ENCODE measurements around the gene ADNP. TPM values are rescaled to one million over a fixed set of nuclear protein-coding genes. Genes with fewer than 3 reads are reported as not detected.

The ADNP gene
- total RNA-seq, 1 experiment from 2014 or later = 16.5 TPM

DNA sequence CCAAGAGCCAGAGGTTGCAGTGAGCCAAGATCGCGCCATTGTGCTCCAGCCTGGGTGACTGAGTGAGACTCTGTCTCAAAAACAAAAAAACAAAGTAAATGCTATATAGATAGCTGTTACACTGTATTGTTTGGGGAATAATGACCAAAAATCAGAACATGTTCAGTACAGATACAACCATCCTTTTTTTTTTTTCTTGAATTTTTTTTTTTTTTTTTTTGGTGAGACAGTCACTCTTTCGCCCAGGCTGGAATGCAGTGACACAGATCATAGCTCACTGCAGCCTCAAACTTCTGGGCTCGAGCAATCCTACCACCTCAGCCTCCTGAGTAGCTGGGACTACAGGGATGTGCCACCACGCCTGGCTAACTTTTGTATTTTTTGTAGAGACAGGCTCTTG lies 72.7 kb downstream of the ADNP start:
- in situ Hi-C loops (cut with HindIII; ENCODE audit: low sequenced_read_pairs) = no loop called here

DNA sequence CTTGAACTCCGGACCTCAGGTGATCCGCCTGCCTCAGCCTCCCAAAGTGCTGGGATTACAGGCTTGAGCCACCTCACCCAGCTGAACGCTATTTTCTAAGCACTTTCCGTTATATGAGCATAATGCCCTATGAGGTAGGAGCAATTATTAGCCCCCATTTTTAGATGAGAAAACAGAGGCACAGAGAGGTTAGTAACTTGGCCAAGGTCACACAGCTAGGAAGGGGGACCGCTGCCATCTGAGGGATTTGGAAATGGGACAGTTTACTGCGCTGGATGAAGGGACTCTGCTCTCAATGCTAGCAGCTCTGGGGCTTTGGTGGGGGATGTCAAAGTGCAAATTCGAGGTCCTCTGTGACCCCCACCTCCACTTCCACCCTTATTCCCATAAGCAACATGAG lies 73.9 kb downstream of the ADNP start:
- no peak for DNase-seq (ENCODE audit: low spot score)
- in situ Hi-C loops (cut with HindIII; ENCODE audit: low sequenced_read_pairs) = no loop called here

More for the DNA sequence above, 72.7 kb downstream of the ADNP start:
- no peak for DNase-seq (ENCODE audit: low spot score)

DNA sequence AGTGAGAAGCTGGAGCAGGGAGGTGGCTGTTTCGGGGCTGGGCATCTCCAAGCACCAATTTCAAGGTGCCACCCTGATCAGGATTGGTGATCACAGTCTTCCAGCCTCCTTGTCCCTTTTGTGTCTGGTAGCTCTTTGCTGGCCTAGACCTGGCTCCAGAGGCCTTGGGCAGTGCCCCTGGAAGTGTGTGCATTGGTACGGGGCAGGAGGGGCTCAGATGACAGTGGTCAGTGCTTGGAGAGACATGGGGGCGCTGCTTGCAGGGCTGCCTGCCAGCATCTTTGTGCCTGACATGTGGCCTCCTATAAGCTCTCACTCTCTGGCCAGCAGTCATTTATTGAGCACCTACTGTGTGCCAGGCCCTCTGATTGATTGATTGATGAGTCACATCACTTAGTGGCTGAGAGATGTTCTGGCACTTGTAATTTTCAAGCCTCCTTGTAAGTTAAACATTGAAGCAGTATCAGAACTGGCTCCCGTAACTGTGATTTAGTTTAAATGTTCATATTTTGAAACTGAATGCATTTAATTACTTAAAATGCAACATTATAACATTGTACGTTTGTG lies 74.7 kb downstream of the ADNP start:
- in situ Hi-C loops (cut with HindIII; ENCODE audit: low sequenced_read_pairs) = no loop called here
- DNase-seq (ENCODE audit: low spot score) = no peak

DNA sequence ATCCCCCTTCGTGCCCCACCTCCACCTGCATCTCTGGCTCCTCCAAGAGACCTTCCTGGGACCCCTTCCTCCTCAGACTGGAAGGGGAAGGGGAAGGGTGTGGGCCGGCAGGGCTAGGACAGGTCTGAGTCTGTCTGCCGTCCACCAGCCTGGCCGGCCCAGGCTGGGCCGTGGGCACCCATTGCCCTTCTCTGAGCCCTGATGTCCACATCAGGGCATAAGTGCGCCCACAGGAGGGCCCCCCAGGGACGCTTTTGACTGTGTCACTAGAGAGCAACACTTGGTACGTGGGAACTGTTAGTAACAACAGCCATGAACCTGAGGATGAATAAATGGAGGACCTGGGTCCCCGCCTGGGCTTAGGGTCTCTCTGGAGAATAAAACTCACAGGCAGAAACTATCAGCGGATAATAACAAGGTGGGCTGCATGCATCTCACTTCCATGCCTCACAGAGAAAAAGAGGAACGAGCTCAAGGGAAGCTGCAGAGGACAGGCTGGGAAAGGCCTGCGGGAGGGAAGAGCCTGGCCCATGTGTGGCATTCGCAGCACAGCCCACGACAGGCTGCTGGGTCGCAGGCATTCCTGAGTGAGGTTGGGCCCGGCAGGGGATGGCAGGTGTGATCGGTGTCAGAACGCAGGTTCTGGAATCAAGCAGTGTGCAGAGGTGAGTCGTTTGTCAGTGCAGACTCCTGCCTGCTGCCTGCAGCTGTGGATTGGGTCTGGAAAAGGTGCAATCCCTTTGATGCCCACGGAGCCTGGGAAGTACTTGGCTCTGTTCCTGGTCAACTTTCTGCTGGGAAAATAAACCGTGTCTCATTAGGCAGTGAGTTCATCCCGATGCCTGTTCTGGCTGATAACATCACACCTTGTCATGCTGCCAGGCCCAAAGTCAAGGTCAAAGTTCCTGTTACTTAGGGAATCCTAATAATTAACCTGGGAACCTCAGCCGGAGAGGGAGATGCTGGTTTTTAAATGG lies 75.5 kb downstream of the ADNP start:
- DNase-seq (ENCODE audit: low spot score) = no peak
- in situ Hi-C loops (cut with HindIII; ENCODE audit: low sequenced_read_pairs) = no loop called here

DNA sequence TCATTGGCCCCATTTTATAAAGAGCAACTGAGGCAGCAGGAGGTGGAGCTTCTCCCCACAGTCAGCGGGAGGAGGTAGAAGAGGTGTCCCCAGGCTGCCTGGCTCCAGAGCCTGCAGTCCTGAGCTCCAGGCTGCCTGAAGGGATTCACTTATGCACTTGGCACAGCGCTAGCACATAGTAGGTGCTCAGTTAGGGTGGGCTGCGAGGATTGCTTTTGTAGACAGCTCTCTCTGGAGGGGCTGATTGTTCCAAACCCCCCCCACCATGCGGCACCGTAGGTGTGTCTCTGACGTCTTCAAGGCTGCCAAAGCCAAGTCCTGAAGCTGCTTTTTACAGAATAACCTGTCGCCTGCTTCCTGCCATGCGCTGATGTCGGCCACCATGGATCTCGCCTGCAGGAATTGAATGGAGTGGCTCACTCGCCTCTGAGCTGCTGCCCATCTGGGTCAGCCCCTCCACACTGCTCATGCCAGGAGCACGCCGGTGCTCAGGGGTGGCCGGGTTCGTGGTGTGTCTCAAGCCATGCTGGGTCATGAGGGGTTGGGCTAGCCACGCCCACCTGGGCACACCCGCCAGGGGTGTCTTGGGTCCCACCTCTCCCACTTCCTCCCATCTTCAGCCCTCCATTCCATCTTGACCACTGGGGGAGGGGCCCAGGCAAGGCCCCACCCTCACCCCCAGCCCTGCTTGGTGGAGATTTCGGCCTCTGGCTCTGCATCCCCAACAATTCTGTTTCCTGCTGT lies 76.6 kb downstream of the ADNP start:
- no peak for DNase-seq (ENCODE audit: low spot score)
- in situ Hi-C loops (cut with HindIII; ENCODE audit: low sequenced_read_pairs) = no loop called here

DNA sequence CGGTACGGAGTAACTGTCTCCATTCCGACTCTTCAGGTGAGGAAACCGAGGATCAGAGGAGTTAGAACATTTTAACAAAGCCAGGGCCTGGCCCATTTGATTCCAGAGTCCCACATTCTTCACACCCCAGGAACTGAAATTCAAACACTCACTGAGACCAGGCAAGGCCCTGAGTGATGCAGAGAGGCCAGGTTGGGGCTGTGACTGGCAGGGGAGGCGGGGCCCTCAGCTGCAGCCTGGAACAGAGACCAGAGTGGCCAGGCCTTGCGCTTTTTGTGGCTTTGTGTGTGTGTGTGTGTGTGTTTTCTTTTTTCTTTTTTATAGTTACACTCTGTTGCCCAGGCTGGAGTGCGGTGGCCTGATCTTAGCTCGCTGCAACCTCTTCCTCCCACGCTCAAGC lies 79.2 kb downstream of the ADNP start:
- in situ Hi-C loops (cut with HindIII; ENCODE audit: low sequenced_read_pairs) = no loop called here
- DNase-seq (ENCODE audit: low spot score) = no peak

DNA sequence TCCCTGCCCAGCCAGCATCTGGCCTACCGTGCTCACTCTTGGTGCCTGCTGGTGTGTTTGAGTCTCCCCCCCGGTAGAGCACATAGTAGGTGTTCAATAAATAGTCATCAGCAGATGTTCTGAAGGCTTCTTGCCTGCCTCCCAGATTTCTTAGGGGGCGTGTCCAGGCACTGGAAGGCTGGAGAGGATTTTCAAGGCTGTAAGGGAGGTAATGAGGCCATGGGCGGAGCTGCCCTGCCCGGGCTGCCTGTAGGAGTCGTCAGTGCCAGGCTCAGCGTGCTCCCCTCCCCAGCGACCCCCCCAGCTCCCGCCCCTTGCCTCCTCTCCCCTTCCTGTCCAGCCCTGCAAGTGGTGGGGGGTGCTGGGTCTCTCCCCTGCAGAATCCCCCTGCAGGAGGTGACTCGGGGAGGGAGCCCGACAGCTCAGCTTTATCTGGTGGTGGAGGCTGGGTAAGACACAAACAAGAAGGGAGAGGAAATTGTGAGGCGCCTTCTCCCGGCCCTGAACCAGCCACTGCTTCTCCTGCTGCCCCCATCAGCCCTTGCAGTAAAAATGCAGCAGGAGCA lies 80.4 kb downstream of the ADNP start:
- no peak for DNase-seq (ENCODE audit: low spot score)
- in situ Hi-C loops (cut with HindIII; ENCODE audit: low sequenced_read_pairs) = no loop called here

DNA sequence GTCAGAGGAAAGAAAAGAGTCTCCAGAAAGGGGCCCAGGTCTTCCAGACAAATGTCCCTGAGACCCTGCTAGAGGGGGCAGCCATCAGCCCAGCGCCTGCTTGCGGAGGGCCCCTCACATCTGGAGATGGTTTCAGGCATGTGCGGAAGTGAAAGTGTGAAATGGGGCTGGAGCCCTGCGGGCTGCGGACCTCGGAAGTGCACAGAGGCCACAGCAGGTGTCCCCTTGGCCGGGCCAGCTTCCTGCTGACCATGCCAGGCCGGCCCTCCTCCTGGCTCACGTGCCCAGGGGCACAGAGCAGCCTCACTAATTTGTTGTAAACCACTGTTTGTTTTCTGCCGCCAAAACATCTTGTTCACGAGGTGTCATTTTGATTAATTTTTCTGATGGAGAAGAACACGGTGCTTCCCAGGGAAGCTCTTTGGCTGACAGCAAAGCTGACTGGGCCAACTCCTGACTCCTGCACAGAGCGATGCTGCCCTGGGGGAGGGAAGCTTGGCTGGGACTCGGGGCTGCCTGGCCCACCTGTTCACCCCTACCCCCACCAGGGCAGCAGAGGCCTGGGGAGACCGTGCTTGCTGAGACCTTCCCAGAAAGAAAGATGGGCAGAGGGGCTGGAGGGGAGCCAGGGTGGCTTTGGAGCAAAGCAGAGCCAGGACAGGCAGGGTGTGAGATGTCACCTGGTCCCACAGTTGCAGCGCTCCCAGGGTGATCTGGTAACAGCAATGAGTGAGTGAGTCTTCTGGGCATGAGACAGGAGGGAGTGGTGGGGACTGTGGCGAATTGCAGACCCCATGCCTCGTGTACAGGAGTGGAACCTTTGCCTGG lies 82.2 kb downstream of the ADNP start:
- peak; percentile 58 for DNase-seq (ENCODE audit: low spot score)
- in situ Hi-C loops (cut with HindIII; ENCODE audit: low sequenced_read_pairs) = no loop called here

DNA sequence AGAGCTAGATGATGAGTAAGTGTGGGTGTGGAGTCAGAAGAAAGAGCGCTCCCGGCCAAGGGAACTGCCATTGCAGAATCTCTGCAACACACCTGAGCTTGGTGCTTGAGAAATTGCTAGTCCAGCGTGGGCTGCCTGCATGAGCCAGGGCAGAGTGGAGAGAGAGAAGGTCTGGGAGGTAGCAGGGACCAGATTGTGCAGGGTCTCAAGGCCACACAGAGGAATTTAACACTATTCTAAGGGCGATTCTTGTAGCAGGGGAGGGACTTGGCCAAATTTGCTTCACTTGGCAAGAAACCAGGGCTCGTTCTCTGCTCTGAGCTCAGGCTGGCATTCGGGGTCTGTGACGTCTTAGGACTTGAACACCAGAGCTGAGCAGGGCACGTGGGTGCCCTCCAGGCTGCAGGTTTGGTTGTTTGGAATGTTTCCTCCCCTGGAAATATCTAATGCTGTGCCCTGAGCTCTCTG lies 82.9 kb downstream of the ADNP start:
- DNase-seq (ENCODE audit: low spot score) = peak; percentile 72

DNA sequence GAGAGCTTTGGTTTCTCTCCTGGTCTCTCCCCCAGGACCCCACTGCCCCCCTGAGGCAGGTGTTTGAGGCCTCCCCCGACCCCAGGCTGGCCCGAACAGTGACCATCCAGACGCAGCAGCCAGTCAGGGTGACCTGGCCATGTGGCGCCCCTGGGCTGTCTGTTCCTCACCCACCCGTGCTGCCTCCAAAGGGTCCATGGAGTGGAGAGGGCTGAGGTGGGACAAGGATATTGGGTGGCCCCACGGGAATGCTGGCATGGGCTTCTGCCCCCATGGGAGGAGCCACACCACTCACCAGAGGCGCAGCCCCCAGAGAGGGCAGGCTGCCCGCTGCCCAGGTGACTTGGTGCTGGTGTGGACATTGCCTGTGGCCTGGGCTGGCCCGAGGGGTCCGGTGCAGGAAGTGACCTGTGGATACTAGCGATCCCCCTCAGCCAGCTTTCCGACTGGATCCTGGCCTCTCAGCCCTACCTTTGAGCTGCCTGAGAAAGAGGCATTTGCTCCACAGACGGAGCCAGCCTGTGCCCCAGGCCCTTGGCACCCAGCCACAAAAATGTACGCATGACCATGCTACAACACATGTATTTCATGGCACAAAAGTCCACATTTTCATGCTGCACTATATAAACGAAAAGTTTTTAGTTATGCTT lies 85.5 kb downstream of the ADNP start:
- in situ Hi-C loops (cut with HindIII; ENCODE audit: low sequenced_read_pairs) = no loop called here
- DNase-seq (ENCODE audit: low spot score) = no peak

More for the DNA sequence above, 82.9 kb downstream of the ADNP start:
- in situ Hi-C loops (cut with HindIII; ENCODE audit: low sequenced_read_pairs) = no loop called here

DNA sequence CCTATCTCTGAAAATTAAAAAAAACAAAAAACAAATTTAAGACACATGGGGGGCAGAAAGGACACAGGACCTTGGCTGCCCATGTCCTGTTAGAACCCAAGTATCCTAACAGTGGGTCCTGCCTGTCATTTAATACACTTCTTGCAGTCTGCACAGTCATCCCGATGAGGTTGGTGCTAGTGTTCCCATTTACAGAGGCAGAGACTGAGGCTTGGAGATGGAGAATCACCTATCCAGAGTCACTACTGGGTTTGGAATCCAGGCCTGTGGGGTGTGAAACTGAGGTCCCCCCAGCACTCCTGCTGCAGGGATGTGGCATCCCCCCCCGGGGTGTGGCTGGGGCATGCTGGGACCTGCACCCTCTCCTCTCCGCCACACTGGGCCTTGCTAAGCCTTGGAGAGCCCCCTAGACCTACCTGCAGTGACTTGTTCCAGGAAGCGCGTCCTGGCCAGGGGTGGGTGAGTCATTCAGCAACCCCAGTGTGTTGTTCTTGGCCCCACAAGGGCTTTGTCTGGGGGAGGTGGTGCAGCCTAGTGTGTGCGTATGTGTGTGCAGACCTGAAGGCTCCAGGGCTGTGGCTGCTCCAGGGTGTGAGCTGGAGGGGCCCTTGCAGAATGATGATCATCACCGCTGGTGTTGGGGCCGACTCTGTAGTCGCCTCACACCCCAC lies 86.7 kb downstream of the ADNP start:
- in situ Hi-C loops (cut with HindIII; ENCODE audit: low sequenced_read_pairs) = no loop called here

DNA sequence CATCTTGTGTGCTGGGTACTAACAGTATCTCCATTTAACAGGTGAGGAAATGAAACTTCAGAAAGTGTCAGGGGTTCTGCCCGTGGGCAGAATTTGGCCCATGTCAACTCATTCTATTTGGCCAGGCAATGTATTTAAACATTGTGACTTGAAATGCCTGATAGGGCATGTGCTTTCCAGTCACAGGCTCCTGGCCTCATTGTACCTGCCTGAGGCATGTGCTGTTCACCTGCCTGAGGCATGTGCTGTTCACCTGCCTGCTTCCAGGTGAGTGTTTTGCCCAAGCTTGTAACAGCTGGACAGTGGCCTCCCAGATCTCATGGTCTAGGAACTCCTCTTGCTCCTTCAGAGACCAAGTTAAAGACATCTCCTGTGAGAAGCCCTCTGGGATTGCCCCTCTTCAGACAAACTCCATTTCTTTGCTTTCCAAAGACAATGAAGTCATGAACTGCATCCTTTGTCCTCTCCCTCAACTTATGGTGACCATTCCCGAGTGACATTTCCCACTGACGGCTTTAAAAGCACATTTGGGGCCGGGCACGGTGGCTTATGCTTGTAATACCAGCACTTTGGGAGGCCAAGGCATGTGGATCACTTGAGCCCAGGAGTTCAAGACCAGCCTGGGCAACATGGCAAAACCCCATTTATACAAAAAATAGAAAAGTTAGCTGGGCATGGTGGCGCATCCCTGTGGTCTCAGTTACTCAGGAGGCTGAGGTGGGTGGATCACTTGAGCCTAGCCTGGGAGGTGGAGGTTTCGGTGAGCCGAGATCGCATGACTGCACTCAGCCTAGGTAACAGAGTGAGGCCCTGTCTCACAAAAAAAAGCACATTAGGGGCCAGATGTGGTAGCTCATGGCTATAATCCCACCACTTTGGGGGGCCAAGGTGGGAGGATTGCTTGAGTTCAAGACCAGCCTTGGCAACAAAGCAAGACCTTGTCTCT lies 87.6 kb downstream of the ADNP start:
- in situ Hi-C loops (cut with HindIII; ENCODE audit: low sequenced_read_pairs) = no loop called here
- DNase-seq (ENCODE audit: low spot score) = no peak

More for the DNA sequence above, 86.7 kb downstream of the ADNP start:
- DNase-seq (ENCODE audit: low spot score) = no peak

DNA sequence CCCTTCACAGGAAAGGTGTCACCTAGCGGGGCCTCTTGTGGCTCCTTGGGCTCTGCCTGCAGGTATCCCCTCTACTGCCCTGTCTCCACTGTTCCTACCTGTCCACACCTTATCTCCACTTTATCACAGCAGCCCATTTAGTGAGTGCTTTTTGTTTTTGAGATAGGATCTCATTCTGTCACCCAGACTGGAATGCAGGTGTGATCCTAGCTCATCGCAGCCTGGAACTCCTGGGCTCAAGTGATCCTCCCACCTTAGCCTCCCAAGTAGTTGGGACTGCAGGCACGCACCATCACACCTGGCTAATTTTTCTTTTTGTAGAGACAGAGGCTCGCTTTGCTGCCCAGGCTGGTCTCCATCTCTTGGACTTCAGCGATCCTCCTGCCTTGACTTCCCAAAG lies 88.4 kb downstream of the ADNP start:
- in situ Hi-C loops (cut with HindIII; ENCODE audit: low sequenced_read_pairs) = no loop called here
- DNase-seq (ENCODE audit: low spot score) = no peak
